SU-DHL-6 (cell line): Measurements from ENCODE around the gene ANKRD18B.
"Not testable (repeated sequence)": the region's sequence is repeated elsewhere in the genome, so short reads cannot be mapped to it uniquely, and the experiment has no call there.

ENCODE experiments used
- H2AFZ ChIP-seq: fragments of 200-600 bp; sonication (generic); 2 replicates; pipeline ENCODE4 v1.6.1; 2014; ENCODE audit warnings: low read depth, mild to moderate bottlenecking, moderate library complexity, mixed read lengths, antibody characterized with exemption, low read length; ENCODE audit not compliant: severe bottlenecking
- H3F3A ChIP-seq: fragments of 200-600 bp; shearing (Covaris generic); 2 replicates; pipeline ENCODE4 v1.6.0; 2016; ENCODE audit warnings: antibody characterized with exemption, mild to moderate bottlenecking; ENCODE audit not compliant: insufficient read depth
- H3K27ac ChIP-seq: fragments of 200-600 bp; sonication (generic); 2 replicates; pipeline ENCODE4 v1.5.1; 2016; ENCODE audit warnings: low read depth, mild to moderate bottlenecking, low read length, moderate library complexity, mixed read lengths
- H3K27me3 ChIP-seq: fragments of 200-600 bp; sonication (generic), shearing (Covaris generic); 2 replicates; pipeline ENCODE4 v1.6.0; 2014; ENCODE audit warnings: mild to moderate bottlenecking, low read length
- H3K36me3 ChIP-seq: fragments of 200-600 bp; sonication (generic); 2 replicates; pipeline ENCODE4 v1.6.1; 2014; ENCODE audit warnings: mild to moderate bottlenecking, low read length, mixed read lengths
- H3K4me2 ChIP-seq: fragments of 300-600, 200-600 bp; shearing (Covaris generic), sonication (generic); 2 replicates; pipeline ENCODE4 v1.6.0; 2014; ENCODE audit warnings: low read length, low read depth, mild to moderate bottlenecking; ENCODE audit not compliant: poor library complexity, severe bottlenecking
- H3K4me3 ChIP-seq: fragments of 200-600 bp; sonication (generic); 2 replicates; pipeline ENCODE4 v1.5.1; 2014; ENCODE audit warnings: antibody characterized with exemption, low read length, mild to moderate bottlenecking, mixed read lengths; ENCODE audit not compliant: insufficient read depth, poor library complexity, severe bottlenecking
- H3K79me2 ChIP-seq: fragments of 200-600 bp; sonication (generic); 2 replicates; pipeline ENCODE4 v1.6.1; 2014; ENCODE audit warnings: mild to moderate bottlenecking, low read length, moderate library complexity; ENCODE audit not compliant: insufficient read depth
- H3K9ac ChIP-seq: fragments of 200-600 bp; sonication (generic); 2 replicates; pipeline ENCODE4 v1.7.0; 2014; ENCODE audit warnings: mild to moderate bottlenecking, low read length
- H3K9me2 ChIP-seq: fragments of 200-600 bp; sonication (generic); replicated peaks from 2 replicates; pipeline ENCODE4 v1.6.1; 2014; ENCODE audit warnings: low read length; ENCODE audit not compliant: insufficient read depth
- H3K9me3 ChIP-seq: fragments of 200-600 bp; sonication (generic); 2 replicates; pipeline ENCODE4 v1.6.1; 2014; ENCODE audit warnings: low read length, mixed read lengths; ENCODE audit not compliant: insufficient read depth
- H4K20me1 ChIP-seq: fragments of 200-600 bp; sonication (generic); 2 replicates; pipeline ENCODE4 v1.6.1; 2014; ENCODE audit warnings: low read depth, mild to moderate bottlenecking, antibody characterized with exemption, low read length, moderate library complexity, mixed read lengths

Gene ANKRD18B

GRCh38 chr9:33582686-33583085 is 58.6 kb downstream of the ANKRD18B start:
- H3K9me2 ChIP-seq, H3K9ac ChIP-seq, H3K4me3 ChIP-seq, H3K27me3 ChIP-seq, H3F3A ChIP-seq, H2AFZ ChIP-seq, H3K27ac ChIP-seq, H3K9me3 ChIP-seq, H3K4me2 ChIP-seq, H4K20me1 ChIP-seq, H3K36me3 ChIP-seq, H3K79me2 ChIP-seq: not testable (repeated sequence)

- not testable (repeated sequence) for H3K4me3 ChIP-seq, H3F3A ChIP-seq, H3K9me3 ChIP-seq, H3K4me2 ChIP-seq, H3K36me3 ChIP-seq, H3K27me3 ChIP-seq, H2AFZ ChIP-seq, H4K20me1 ChIP-seq, H3K27ac ChIP-seq, H3K9ac ChIP-seq, H3K9me2 ChIP-seq, H3K79me2 ChIP-seq
Observed at GRCh38 chr9:33586128-33586527, 62.1 kb downstream of the ANKRD18B start.

- not testable (repeated sequence) for H3K9me2 ChIP-seq, H3K27me3 ChIP-seq, H3K27ac ChIP-seq, H3K9ac ChIP-seq, H3K36me3 ChIP-seq, H3K9me3 ChIP-seq, H2AFZ ChIP-seq, H3K4me3 ChIP-seq, H3F3A ChIP-seq, H3K79me2 ChIP-seq, H4K20me1 ChIP-seq, H3K4me2 ChIP-seq
Observed at GRCh38 chr9:33587799-33588198, 63.7 kb downstream of the ANKRD18B start.

GRCh38 chr9:33588876-33589275 is 64.8 kb downstream of the ANKRD18B start:
- not testable (repeated sequence) for H3K4me2 ChIP-seq, H3K27me3 ChIP-seq, H3K9me3 ChIP-seq, H3F3A ChIP-seq, H2AFZ ChIP-seq, H3K4me3 ChIP-seq, H4K20me1 ChIP-seq, H3K9me2 ChIP-seq, H3K27ac ChIP-seq, H3K9ac ChIP-seq, H3K36me3 ChIP-seq, H3K79me2 ChIP-seq

GRCh38 chr9:33590857-33591256 is 66.8 kb downstream of the ANKRD18B start:
- not testable (repeated sequence) for H3K36me3 ChIP-seq, H3K9me2 ChIP-seq, H3K9me3 ChIP-seq, H3K4me3 ChIP-seq, H3K4me2 ChIP-seq, H2AFZ ChIP-seq, H4K20me1 ChIP-seq, H3F3A ChIP-seq, H3K27ac ChIP-seq, H3K27me3 ChIP-seq, H3K9ac ChIP-seq, H3K79me2 ChIP-seq

- not testable (repeated sequence) for H3K4me2 ChIP-seq, H3K9me3 ChIP-seq, H3K27ac ChIP-seq, H3K36me3 ChIP-seq, H3K9me2 ChIP-seq, H4K20me1 ChIP-seq, H3K9ac ChIP-seq, H3K4me3 ChIP-seq, H3K27me3 ChIP-seq, H2AFZ ChIP-seq, H3K79me2 ChIP-seq, H3F3A ChIP-seq
Observed at GRCh38 chr9:33596974-33597373, 72.9 kb downstream of the ANKRD18B start.

- not testable (repeated sequence) for H3F3A ChIP-seq, H3K4me3 ChIP-seq, H4K20me1 ChIP-seq, H3K27me3 ChIP-seq, H3K9me2 ChIP-seq, H3K27ac ChIP-seq, H3K9ac ChIP-seq, H3K79me2 ChIP-seq, H3K9me3 ChIP-seq, H3K36me3 ChIP-seq, H3K4me2 ChIP-seq, H2AFZ ChIP-seq
Observed at GRCh38 chr9:33597386-33597785, 73.3 kb downstream of the ANKRD18B start.

- not testable (repeated sequence) for H3K9ac ChIP-seq, H3K36me3 ChIP-seq, H3K27ac ChIP-seq, H2AFZ ChIP-seq, H3K27me3 ChIP-seq, H3F3A ChIP-seq, H3K4me2 ChIP-seq, H3K9me3 ChIP-seq, H4K20me1 ChIP-seq, H3K4me3 ChIP-seq, H3K9me2 ChIP-seq, H3K79me2 ChIP-seq
Observed at GRCh38 chr9:33598796-33599379, 74.8 kb downstream of the ANKRD18B start.
